NCI-H1048 (cell line): ENCODE data around the gene PVALEF.
A peak's percentile ranks its signal among the peaks of the same experiment; 100 is the strongest.

Experiments used
- DNase-seq: peaks from one replicate; lab custom pipeline; 2025; lab: John Stamatoyannopoulos, UW

The PVALEF gene

DNA sequence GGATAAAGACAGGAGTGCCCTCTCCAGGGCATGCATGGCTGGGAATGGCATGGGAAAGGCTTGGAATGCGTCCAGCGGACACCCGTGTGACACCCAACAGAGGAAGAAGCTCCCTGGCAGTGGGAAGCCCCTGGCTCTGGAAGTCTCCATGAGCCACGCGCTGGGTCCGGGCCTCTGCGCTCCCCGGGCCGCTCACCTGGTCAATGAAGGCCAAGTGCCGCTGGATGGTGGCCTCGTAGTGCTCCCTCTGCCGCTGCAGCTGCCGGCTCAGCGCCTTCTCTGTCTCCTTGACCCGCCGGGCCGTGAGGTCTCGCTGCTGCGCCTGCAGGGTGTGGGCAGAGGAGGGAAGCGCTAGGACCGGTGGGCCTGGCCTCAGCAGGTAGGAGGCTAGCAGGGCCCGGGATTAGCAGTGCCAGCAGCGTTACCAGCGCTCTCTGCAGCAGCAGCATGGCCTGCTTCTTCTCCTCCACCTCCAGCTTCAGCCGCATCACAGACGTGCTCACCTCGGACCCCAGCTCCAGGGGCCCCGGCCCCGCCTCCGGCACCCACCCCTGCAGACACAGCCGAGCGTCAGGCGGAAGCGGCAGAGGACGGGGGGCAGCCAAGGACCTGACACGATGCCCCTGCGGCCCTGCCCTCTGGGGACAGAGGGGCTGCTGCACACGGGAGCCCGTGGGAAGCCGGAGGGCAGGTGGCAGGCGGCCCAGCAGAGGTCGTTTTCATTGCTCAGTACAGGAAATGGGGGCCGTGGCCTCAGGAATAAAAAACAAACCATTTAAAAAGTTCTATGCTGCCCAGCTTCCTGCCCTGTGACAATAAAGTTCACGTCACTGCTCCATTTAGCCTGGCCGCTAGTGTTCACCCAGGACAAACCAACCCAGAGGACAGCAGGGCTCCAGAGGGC lies 31.4 kb downstream of the PVALEF start:
- DNase-seq = no peak

DNA sequence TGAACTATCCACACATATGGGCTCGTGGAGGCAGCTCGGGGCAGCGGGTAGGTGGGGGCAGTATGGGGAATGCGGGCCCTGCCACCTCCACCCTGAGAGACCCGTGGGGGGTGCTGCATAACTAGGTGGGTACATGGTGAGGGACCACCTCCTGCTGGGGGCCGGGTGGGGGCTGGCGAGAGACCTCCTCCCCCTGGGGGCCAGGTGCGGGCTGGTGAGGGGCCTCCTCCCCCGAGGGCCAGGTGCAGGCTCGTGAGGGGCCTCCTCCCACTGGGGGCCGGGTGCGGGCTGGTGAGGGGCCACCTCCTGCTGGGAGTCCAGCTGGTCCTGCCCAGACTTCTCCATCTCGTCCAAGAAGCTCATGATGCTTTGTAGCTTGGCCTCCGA lies 32.1 kb downstream of the PVALEF start:
- no peak for DNase-seq

DNA sequence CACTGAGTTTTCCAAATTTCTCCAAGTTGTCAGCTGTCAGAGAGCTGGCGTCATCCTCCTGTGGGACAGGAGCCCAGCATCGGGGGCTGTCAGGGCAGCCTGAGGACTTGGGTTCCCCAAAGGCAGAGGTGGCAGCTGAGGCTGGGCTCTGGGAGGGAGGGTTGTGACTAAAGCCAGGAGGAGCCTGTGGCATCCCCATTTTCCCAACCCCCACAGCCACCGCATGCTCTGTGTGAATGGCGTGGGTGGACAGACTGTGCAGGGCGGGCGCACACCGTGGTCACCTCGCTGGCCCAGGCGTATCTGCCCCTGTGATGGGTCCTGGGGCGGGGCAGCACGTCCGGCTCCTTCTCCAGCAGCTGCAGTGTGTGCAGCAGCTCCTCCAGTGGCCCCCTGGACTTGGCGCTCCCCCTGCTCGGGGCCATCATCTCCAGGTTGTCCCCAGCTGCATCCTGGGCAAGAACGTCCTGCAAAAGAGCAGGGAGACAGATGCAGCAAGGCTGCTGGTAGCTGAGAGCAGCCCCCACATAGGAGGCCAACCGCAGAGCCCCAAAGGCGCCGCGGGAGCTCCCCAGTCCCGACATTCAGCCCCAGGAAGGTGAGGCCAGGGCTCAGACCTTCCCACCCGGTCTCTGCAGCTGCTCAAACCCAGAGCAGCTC lies 32.7 kb downstream of the PVALEF start:
- DNase-seq = no peak

DNA sequence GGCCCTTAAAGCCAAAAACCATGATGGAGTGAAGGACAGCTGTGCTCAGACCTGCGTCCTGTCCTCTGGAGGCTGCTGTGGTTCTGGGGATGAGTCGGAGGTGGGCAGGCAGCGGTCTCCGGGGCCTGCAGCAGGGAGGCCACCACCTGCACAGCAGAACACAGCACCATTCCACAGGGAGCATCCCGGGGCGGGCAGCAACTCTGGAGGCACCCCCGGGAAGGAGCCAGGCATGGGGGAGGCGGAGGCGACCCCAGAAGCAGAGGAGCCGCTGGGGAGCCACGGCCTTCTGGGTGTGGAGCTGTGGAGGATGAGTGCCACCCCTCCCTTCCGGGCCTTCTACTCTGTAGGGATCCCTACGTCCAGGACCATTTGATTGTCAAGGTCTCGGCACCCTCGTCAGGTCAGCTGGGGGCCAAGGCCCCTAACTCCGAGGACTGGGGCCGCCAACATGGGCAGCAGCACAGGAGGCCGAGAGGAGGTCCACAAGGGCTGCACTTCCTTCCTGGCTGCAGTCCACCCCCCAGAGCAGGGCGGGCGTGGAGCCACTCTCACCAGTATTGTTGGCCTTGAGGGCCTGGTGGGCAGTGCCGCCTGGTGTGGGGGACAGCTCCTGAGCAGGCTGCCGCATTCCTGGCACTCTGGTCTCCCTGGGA lies 33.6 kb downstream of the PVALEF start:
- no peak for DNase-seq

DNA sequence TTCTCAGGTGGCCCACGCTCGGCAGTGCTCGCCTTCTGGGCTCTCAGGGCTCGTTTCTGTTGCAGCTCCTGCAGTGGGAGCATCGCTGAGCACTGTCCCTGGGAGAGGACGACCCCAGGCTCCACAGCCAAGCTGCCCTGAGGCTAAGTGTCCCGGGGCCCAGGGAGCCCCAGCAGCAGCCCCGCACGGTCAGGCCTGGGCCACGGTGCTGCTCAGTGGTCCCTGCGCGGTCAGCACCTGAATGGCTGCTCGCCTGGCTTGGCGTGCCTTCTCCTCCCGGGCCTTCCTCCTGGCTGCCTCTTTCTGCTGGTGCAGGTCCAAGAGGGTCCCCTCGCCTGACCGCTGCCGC lies 34.1 kb downstream of the PVALEF start:
- no peak for DNase-seq

DNA sequence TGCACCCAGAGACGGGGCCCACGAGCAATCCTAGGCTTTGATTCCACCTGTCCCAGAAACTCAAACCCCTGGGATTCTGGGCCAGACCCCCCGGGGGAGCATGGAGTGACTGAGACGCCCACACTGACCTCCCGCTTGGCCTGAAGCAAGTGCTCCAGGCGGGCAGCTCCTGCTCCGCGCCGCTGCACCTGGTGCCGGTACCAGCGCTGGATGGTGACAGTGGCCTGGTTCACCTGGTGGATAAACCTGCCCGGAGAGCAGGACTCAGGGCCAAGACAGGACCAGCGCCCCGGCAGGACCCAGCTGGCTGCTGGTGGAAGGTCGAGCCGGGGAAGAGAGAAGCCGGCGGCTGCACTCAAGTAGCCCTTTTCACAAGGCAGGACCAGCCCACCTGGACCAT lies 34.9 kb downstream of the PVALEF start:
- DNase-seq = no peak

DNA sequence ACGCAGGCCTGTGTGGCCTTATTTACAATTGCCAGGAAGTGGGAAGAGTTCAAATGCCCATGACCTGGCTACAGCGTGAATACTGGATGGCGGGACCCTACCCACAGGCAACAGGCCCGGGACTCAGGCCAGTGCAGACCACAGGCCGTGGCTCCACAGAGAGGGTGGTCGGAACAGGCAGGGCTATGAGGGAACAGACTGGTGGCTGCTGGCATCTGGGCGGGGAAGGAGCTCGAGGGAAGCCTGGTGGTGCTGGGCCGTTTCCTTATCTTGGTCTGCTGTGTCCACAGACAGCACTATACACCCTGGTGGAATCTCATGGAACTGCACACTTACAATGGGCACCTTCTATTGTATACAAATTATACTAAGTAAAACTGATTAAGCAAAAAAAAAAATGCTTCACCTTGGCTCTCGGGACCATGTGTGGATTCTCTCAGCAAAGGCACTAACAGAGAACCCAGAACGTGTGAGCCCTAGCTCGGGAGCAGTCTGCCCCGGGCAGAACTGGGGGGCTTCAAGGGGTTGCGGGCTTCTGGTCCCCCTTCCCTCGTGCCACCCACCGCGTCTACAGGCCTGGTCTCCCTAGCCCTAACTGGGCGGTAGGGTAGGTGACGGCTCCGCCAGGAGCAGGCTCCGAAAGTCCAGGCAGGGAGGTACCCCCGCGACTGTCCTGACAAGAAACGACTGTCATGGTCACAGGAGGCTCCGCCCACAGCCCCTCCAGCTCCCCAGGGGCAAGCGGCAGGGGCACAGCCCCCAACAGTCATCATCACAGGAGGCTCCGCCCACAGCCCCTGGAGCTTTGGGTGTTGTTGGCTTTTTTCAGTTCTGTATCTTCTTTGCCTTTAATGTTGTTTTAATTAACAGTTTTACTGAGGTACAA lies 35.6 kb downstream of the PVALEF start:
- DNase-seq = peak; percentile 30

DNA sequence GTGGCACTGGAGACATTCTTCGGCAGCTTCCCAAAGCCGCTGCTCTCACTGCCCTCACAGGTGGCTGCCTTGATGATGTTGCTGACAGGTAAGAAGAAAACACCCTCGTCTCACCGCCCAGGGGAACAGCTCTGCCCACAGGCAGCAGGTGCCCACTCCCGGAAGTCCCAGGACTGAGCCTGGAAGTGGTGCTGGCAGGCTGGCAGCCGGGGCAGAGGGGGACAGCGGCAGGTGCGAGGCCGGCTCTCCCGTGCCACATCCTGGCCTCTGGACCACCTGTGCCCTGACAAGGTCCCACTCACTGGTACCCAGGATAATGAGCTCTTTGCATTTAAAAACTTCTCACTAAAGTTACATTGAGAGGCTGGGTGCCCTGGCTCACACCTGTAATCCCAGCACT lies 37.0 kb downstream of the PVALEF start:
- DNase-seq = no peak

DNA sequence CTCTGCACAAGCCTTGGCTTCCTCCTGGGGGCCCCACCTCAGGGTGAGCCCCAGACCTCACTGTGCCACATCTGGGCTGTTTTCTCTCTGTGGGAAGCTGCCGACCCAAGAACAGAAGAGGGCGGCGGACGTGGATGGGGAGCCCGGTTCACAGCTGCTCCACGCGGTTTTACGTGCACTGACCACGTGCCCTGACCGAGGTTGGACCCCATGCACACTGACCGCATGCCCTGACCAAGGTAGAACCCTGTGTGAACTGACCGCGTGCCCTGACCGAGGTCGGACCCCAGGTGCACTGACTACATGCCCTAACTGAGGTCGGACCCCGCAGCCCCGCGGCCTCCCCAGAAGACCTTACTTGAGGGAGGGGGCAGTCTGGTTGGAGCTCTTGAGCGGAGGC lies 37.8 kb downstream of the PVALEF start:
- no peak for DNase-seq

DNA sequence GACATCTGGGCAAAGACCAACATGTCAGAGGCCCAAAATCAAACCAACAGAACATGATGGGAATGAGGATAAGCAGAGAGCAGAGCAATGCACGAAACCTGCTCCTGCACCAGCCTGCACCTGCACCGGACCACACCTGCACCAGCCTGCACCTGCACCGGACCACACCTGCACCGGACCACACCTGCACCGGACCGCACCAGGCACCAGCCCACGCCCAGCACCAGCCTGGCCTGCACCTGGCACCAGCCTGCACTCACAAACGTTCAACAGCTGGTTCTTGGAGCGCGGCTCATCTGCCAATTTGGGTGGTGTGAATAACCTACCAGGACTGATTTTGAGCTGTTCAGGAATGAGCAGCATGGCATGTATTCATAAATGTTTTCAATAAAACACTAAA lies 39.3 kb downstream of the PVALEF start:
- no peak for DNase-seq

DNA sequence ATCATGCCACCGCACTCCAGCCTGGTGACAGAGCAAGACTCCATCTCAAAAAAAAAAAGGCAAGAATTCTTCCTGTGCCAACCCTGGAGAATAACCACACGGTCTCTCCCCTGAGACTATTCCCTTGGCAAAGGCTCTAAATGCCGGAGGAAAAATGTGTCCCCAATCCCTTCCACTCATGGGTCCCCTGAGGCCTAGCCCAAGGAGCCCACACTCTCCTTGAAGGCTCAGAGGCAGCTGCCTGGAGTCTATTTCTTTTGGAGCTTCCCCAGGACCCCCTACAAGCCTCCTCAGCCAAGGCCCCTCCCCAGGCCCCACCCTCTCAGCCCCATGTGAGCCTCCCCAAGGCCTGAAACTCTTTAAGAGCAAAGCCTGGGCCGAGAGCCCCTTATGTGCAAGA lies 40.9 kb downstream of the PVALEF start:
- no peak for DNase-seq

DNA sequence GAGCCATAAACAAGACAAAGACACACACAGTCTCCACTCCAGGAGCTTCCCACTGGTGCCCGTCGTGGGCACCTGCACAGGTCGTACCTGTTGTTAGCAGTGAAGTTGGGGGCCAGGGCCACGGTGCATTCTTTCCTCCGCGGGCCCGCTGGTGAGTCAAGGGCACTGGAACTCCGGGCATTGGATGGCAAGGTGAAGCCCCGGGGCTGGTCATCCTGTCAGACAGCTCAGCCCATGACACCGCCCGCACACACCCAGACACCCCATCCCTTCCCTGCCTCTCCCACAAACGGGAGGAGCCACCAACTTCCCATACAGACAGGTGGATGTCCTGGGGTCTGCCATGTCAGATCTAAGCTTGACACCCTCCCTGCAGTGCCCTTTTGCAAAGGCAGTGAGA lies 41.4 kb downstream of the PVALEF start:
- no peak for DNase-seq

DNA sequence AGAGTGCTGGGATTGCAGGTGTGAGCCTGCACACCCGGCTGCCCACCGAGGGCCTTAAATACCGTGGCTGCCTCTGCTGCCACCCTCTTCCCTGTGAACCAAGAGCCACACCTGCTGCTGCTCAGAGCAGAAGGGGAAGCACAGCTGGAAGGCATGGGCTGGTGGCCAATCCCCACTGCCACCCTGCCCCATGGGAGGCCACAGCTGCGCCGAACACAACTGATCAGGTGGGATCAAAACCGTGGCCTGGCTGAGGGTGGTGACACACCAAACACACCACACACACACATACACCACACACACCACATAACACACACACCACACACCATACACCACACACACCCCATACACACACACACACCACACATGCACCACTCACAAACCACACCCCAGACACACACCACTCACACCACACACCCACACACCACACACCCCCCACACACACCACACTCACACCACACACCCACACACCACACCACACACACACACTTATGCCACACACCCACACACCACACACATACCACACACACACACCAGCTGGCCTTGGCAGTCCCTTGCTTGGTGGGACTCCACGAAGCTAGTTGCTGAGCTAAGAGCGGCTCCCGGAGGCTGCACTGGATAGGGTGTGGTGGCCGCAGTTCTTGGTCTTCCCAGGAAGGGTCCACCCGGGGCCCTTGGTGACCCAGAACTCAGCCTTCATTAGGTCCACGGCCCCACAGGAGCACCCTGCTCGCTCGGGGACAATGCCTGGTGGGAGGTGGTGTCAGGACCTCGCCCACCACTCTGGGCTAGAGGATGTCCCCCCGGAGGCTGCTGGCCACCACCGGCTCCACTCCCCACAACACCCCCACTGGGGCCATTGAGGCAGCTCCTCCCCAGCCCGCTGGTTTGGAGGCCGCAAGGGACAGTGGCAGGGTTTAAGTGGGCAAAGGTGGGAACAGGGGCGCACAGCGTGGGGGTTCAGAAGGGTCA lies 42.6 kb downstream of the PVALEF start:
- DNase-seq = no peak

DNA sequence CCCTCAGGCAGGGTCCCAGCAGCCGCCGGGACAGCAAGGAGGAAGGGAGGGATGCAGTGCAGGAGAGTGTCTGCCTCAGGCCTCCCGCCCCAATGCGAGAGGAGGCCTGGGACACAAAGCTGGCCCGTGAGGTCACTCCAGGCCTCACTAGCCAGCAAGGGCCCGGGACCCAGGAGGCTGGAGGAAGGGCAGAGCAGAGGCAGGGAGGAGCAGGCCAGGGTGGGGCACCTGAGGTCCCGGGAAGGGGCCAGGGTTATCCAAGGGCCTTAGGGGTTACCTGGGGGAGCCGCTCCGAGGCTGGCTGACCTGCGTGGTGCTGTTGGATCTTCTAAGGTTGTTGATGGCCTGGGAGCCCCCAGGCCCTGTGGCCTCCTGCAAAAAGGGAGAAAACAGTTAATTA lies 43.3 kb downstream of the PVALEF start:
- no peak for DNase-seq

DNA sequence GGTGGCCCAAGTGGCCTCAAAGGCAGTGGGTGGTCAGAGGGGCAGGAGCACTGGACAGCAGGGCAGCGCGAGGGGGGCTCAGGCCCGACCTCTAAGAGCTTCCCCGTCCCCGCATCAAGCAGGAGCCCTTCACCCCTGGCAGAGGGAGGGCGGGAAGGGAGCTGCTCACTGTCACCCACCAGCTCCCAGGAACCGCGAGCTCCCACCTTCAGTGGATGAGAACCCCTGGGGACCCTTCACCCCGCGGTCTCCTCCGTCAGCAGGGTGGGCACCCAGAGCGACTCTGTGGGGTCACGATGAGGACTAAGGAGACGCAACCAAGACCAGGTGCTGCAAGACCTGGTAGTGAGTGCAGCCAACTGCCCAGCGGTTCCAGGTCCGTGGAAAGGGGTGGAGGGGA lies 43.8 kb downstream of the PVALEF start:
- no peak for DNase-seq

DNA sequence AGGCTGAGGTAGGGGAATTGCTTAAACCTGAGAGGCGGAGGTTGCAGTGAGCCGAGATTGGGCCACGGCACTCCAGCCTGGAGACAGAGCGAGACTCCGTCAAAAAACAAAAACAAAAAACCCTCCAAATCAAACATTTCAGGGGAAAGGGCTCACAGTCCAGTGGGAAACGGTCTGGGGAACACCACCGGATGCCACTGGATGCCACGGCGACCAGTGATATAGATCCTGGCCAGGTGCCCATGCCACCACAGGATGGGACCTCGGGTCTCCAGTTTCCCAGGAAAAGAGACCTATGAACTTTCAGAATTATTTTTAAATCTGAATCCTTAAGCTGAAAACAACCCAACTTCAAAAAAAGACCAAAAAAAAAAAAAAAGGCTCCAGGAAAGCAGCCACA lies 45.2 kb downstream of the PVALEF start:
- DNase-seq = no peak

DNA sequence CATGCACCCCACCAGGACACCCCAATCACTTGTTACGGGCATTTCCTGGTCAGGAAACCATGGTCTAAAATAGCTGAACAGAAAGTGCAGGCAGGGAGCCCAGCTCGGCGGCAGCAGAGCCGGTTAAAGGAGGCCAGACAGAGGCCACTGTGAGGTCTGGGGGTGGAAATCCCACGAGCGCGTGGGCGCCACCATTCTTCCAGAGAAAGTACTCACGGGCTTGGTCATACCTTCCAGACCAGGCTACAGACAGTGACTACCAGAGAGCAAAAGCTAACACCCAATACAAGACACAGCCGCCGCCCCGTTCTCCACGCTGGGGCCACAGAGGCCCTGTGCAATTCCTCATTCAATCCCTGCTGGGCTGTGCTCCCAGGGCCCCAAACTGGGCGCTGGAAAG lies 45.6 kb downstream of the PVALEF start:
- no peak for DNase-seq

DNA sequence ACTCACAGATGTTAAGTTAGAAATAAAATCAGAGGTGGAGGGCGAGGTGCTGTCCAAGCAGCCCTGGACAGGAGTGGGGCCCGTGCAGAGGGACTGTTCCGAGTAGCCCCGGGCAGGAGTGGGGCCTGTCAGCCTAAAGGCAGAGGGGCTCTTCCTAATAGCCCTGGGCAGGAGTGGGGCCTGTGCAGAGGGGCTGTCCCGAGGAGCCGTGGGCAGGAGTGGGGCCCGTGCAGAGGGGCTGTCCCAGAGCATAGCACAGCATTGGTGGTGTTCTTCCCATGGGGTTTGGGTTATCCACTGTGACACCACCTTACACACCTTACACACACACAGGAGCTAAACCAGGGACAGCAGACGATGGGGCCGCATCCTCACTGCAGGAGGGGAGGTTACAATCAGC lies 47.1 kb downstream of the PVALEF start:
- DNase-seq = no peak

DNA sequence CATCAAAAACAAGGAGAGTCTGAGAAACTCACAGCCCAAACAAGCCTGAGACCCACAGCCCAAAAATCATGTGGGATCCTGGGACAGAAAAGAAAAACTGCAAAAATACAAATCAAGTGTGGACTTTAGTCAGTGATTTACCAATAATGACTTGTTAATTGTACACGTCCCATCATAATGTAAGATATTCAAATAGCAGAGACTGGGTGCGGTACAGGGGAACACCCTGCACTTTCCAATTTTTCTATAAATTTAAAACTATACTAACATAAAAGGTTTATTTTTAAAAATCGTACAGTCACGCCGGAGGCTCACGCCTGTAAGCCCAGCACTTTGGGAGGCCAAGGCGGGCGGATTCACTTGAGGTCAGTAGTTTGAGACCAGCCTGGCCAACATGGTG lies 48.7 kb downstream of the PVALEF start:
- DNase-seq = no peak

DNA sequence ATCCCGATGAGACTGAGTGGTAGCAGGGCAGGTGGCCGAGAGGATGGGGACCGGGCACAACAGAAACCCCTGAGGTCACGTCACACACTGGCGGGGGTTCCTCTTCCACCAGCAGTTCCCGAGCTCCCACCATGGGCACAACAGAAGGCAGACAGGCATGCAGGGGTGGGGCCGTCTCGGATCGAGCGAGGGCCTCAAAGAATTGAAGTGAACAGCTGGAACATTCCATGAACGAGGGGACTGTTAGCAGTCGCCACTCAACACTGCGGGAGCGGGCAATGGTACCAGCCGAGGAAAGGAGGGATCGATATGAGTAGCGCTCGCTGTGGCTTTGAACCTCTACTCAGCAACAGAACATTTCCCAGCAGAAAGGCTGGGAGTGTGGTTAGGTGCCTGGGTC lies 52.2 kb downstream of the PVALEF start:
- no peak for DNase-seq

DNA sequence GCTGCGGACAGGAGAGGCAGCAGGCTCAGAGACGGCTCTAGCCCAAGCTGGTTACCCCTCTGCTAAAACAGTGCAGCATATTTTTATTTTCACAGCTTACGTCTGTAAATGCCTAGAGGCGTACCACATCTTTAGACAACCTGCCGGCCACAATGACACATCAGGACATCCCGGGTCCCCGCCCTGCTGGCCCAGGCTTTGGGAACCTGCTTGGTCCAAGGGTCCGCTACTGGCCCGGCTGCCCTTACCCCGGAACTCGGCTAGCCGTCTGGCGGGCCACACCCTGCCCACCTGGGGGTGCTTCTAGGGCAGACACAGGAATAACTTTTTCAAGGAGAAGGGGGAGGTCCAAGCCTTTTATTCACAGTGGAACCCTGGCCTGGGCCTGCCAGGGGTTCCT lies 53.2 kb downstream of the PVALEF start:
- DNase-seq = no peak
